Activated CD4-positive, alpha-beta T cell treated with anti-CD3 and anti-CD28 coated beads for 1 hour (primary cell): ENCODE data around the gene PARP1.
"Not testable (repeated sequence)": the region's sequence is repeated elsewhere in the genome, so short reads cannot be mapped to it uniquely, and the experiment has no call there.

Experiments
- DNase-seq: peaks from one replicate; pipeline ENCODE4 v3.0.0-alpha.2; 2020

PARP1 gene

DNA sequence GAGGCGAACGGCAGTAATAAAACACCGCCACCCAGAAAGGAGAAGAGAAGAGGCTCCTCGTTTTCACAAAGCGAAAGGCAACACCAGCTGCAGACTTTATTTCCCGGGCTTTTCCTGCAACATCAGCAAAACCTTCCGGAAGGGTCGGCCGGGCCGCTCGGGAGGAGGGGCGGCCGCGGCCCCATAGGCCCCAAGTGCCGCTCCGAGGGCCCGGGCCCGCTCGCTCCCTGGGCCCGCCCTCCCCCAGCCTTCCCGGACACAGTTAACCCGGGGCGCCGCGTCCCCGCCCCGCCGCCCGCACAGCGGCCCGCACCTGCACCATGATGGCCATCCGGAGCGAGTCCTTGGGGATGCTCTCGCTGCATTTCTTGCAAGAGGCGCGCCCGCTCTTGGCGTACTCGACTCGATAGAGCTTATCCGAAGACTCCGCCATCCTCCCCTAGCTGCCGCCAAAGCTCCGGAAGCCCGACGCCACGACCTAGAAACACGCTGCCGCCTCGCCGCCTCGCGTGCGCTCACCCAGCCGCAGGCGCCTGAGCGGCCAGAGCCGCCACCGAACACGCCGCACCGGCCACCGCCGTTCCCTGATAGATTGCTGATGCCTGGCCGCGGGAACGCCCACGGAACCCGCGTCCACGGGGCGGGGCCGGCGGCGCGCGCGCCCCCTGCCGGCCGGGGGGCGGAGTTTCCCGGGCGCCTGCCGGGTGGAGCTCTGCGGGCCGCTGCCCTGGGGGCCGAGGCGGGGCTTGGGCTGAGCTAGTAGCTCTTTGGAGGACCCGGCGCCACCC is at the start of gene PARP1:
TSS of gene PARP1 (minus strand) at position 597 of the 788 bp plus-strand sequence. CDS start at position 433, 164 bp downstream.
- peak; percentile 80 for DNase-seq

DNA sequence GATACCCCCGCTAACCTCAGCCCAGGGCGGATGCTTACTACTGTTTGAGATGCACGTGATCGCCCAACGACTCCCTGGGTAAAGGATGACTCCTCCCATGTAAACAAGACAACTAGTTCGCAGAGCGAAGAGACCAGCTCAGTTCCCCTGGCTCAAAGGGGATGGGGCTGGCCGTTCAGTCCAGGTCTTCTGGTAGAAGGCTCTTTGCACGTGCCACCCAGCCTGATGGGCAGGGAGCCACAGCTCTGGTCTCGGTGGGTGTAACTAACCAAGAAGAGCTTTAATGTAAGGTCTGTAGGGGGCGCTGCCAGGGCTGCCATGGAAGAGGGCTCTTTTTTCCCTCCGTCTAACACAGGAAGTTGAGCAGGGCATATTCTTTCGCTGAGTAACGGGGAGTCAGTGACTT is 49.4 kb upstream of the PARP1 start:
- DNase-seq: no peak

DNA sequence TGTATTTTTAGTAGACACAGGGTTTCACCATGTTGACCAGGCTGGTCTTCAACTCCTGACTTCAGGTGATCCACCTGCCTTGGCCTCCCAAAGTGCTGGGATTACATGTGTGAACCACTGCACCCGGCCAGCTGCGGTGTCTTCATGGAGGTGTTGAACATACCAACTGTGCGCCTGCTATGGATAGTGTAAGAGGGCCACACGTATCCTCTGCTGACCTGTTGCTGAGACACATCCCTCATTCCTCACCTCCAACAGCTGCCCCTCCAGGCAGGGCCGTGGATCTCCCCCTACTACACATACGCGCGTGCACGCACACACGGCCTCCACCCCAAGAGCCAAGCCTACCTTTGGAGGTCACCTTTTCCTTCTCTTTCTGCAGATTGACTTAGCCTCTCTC is 48.0 kb upstream of the PARP1 start:
- no peak for DNase-seq

DNA sequence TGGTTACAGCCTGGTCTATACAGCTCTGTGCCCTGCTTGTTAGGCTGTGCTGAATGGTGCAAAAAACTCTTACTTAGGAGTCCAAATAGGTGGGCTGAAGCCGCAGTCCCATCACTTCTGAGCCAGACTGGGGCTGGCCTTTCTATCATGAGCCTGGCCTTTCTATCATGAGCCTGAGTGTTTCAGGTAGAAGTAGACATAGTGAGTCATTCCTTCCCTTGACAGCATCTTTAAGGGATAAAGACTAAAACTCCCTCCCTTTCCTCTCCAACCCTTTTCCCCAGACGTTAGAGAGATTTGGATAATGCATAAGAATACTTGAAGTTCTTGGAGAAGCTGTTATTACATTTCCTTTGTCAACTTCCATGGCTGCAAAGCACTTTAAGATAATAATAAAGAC is 46.5 kb upstream of the PARP1 start:
- no peak for DNase-seq

DNA sequence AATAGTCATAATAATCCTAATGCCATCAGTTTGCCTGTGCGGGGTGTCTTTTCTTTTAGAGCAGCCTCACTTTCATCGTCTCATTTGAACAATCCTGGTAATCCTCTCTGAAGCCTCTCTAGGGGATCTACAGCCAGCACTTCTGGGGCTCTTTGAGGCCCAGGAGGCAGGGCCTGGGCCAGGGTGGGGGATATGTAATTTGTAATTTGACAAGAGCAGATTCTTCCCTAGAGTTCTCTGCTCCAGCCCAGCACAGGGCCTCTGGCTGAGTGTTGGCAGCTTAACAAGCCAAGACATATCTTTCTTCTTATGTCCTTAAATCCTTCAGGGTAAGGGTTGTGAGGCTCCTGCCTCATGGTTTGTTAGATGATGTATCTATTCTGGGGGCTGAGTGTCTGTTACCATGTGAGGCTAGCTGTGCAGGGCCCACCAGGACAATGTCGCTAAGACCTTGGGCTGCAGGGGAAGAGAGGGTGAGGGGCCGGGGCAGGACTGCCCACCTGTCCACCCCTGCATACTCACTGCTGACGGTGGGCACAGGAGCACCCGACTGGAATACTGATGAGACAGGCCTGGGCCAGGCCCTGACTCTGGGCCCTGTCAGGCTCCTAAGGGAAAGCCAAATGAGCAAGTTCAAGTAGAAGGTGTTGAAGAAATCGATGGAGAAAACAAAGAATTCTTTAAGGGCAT is 45.3 kb upstream of the PARP1 start:
- DNase-seq: no peak

DNA sequence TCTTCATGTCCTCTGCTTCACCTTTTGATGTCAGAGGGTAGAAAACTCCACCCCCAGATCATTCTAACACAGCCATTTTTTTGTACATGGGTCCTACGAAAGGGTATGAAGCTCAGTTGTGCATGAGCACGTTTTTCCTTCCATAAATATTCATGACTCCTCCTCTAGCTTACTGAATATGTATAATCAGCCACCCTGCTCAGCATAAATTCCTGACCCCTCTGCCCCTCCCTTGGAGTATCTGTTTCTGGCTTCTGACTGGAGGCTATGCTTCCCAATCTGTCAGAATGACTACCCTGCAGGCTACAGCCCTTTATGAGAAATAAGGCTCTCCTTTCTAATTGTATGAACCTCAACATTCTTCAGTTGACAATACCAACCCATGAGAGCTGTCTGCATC is 42.8 kb upstream of the PARP1 start:
- no peak for DNase-seq

DNA sequence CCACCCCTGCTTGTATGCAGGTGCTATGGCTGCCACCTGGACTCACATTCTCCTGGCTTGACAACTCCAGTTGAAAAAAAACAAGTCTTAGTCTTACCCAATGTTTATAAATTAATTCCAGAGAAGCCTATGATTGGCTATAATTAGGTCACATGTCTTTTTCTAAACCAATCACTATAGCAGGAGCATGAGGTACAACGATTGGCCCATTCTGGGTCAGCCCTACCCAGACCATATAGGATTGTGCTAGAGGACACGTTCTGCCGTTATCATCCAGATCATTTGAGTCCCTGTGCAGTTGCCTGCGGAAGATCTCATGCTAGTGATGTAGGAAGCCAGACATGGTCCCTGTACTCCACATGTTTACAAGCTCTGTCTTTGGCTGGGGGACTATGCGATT is 41.9 kb upstream of the PARP1 start:
- no peak for DNase-seq

DNA sequence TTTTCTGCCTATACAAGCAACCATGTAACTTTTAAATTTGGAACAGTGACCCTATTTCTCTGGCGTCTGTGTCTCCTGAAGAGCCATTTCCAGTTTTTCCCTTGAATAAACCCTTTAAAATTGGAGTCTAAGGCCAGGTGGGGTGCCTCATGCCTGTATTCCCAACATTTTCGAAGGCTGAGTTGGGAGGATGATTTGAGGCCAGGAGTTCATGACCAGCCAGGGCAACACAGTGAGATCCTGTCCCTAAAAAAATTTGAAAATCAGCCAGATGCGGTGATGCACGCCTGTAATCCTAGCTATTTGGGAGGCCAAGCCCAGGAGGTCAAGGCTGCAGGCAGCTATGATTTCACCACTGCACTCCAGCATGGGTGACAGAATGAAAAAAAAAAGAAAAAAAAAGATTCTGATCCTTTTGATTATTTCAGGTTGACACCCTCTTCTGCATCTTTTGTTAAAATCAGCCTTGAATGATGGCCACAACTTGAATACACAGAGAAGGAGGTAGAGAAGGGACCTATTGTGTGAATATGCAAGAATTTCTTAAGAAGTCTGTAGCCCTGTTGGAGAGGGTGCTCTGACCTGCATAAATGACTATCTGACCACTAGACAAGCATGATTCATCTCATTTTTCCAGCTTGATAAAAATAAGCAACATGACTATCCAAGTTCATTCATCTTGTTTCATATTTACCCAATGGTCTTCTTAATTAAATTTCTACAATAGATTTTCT is 40.2 kb upstream of the PARP1 start:
- DNase-seq: no peak

DNA sequence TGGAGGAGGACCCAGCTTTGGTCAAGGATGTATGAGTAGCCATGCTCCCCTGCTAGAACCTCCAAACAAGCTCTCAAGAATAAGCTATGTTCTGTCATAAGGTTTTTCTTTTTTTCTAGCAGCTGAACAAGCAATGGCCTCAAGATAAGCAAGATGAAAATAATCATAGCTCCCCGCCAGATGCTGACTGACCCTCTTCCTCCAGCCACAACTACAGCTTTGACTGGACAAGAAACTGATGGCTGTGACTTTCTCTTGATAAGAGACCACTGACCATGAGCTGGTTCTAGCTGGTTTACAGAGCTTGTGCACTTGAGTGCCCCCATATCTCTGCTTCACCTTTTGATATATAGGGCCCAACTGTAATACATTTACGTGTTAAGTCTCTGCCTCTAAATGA is 38.2 kb upstream of the PARP1 start:
- DNase-seq: no peak

DNA sequence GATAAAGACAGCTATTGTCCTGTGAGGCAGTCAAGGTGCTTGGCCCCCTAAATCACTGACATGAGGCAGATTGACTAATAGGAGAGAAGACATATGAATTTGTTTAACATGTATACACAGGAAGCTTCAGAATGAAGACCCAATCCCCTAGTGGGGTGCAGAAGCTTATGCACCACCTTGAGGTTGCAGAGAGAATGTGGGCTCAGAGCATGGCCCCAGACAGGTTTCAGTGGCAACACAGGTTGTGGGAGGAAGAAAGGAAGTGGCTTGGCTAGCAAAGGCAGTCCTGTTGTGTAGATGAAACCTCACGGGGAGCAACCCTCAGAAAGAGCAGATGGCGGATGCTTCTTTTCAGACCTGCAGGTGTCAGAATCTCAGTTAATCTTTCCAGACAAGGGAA is 37.0 kb upstream of the PARP1 start:
- peak; percentile 31 for DNase-seq

DNA sequence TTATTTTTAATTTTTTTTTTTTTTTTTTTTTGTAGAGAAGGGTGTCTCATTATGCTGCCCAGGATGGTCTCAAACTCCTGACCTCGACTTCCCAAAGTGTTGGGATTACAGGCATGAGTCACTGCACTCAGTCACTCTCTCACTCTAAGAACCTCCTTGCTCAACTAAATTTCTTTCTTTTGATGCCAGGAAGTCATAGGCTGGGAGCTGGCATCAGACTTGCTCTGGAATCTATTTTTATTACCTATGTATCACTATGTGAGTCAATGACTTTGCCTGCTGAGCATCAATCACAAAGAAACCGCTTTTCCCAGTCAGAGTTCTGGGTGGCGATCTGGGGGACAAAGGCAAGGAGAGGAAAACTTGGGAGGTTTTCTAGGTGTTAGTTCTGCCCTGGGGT is 35.5 kb upstream of the PARP1 start:
- no peak for DNase-seq

DNA sequence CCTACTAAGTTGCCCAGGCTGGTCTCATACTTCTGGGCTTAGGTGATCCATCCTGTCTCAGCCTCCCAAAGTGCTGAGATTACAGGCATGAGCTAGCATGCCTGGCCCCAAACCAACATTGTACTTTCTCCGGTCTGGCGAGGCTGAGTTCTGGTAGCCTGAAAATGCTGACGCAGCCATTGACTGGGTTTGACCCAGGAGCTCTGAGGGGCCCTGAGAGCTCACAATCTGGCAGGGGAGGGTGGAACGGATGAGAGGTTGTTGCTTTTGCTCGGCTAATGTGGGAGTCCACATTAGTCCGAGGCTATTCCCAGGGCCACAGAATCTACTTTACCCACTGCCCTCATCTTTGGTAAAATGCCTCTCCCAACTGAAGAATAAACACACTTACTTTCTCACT is 35.1 kb upstream of the PARP1 start:
- no peak for DNase-seq

DNA sequence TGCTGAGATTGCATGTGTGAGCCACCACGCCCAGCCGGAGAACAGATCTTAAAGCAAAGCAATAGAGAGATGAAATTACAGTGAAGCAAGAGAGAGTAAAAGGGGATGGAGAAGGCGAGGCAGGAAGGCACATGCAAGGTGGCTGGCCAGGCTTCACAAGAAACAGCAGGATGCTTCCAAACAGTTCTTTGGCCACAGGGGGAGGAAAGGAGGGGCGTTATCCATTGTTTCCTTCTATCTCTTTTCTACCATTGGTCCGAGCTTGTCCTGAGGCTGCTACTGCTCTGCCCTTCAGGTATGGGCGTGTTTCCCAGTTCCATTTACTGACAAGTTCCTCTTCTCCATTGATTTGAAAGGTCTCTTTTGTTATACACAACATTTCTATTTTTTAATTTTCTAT is 33.7 kb upstream of the PARP1 start:
- DNase-seq: no peak

DNA sequence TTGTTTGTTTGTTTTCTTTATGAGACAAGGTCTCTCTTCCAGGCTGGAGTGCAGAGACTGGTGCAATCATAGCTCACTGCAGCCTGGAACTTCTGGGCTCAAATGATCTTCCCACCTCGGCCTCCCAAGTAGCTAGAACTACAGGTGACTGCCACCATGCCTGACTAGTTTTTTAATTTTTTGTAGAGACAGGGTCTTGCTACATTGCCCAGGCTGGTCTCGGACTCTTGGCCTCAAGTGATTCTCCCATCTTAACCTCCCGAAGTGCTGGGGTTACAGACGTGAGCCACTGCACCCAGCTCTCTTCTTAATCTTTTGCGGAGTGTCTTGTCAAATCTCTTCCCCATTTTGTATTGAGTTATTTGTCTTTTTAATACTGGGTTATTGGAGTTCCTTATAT is 32.6 kb upstream of the PARP1 start:
- DNase-seq: no peak

DNA sequence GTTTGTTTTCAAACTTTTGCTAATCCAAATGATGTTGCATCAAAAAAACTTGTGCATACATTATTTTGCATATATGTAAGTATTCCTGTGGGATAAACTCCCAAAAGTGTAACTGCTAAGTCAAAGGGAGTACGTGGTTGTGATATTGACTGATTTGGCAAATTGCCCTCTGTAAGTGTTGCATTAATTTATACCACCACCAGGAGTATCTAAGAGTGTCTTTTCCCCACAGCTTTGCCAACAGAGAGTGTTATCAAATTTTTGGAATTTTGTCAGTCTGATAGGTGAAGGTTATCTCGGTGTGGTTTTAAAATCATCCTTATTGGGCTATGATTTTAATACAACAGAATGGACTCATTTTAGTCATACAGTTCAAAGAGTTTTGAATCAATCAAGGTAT is 30.1 kb upstream of the PARP1 start:
- no peak for DNase-seq

DNA sequence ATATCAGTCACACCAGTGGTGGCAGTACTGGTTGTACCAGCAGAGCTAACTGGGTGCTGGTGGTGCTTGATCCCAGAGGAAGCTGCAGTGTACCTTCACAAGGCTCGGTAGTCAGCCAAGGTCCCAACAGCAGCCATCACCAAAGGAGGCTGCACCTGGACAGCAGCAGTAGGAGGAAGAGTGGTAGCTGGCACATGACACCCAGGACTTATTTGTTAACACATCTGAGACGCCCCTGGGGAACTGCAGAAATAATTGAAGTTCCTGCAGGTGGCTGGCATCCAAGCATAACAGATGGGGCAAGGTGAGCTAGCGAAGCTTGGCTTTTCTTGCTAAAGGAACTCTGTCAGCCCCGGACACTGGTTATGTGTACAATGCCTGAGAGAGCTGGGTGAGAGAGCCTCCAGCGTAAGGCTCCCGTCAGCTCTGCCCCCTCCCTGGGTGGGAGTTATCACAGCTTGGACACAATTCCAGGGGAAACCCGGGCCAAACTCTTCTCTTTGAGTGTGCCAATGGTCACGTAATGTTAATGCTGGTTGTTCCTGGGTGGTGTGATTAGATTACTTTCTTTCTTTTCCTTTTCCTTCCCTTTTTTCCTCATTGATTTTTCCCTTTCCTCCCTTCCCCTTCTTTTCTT is 29.1 kb upstream of the PARP1 start:
- no peak for DNase-seq

DNA sequence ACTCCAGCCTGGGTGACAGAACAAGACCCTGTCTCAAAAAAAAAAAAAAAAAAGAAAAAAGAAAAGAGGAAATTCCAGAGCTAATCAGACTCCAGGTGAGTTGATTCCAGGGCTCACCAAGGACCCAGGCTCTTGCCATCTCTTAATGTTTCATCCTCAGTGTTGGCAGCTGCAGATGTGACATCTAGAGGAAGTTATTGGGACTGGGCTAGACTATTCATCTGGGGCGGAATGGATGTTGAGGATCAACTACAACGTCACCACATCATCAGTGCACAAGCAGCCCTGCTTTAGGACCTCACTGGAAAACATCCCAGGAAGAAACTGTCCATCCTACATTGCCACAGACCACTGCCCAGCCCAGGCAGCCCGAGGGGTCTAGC is 28.6 kb upstream of the PARP1 start:
- no peak for DNase-seq

DNA sequence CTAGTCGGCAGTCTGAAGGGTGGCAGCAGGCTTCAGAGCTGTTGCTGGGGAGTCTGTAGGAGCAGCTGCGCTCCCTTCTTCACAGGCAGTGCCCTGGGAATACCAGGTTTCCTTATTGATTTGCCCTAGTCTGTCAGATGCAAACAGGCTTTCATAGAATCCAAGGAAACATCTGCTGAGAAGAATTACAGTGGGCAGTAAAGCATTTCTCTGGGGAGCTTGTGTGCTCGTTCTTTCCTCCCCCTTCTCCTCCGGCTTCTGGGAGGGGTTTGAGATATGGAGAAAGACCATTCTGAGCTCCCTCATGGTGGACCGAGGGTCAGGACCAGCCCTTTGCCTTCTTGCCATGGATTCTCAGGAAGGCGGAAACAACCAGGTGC is 25.4 kb upstream of the PARP1 start:
- DNase-seq: no peak

DNA sequence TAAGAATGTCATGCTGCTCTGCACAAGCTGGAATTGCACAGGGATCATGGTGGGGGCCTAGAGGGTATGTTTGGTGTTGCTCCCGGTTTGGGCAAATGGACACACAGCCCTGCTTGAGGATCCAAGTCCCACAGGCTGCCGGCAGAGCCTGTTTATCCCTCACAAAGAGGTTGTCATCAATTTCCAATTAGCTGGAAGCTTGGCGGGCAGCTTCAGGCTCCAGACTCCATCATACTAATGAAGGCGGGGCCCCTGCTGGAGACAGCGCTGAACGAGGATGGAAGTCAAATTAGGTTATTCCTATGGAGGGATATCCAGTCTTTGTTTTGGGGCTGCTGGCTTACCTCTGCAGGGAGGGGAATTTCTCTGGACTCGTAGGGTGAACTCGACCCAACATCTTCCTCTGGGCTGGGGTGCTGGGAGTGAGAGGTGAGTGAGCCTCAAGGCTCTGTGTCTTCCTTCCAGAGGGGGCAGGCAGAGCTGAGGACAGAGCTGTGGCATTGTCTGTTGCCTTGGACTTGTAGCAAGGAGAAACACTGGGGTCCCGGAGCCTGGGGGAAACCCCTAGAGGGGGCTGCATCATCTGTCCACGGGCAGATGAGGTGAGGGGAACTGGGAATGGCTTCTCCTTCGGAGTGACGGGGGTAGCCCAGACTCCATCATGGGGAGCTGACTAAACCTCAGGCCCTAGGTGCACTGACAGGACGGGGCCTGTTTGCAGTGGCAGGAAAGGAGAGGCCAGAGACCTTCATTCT is 24.9 kb upstream of the PARP1 start:
- DNase-seq: no peak

DNA sequence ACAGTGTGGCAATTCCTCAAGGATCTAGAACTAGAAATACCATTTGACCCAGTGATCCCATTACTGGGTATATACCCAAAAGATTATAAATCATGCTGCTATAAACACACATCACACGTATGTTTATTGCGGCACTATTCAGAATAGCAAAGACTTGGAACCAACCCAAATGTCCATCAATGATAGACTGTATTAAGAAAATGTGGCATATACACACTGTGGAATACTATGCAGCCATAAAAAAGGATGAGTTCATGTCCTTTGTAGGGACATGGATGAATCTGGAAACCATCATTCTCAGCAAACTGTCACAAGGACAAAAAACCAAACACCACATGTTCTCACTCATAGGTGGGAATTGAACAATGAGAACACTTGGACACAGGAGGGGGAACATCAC is 24.0 kb upstream of the PARP1 start:
- not testable (repeated sequence) for DNase-seq

DNA sequence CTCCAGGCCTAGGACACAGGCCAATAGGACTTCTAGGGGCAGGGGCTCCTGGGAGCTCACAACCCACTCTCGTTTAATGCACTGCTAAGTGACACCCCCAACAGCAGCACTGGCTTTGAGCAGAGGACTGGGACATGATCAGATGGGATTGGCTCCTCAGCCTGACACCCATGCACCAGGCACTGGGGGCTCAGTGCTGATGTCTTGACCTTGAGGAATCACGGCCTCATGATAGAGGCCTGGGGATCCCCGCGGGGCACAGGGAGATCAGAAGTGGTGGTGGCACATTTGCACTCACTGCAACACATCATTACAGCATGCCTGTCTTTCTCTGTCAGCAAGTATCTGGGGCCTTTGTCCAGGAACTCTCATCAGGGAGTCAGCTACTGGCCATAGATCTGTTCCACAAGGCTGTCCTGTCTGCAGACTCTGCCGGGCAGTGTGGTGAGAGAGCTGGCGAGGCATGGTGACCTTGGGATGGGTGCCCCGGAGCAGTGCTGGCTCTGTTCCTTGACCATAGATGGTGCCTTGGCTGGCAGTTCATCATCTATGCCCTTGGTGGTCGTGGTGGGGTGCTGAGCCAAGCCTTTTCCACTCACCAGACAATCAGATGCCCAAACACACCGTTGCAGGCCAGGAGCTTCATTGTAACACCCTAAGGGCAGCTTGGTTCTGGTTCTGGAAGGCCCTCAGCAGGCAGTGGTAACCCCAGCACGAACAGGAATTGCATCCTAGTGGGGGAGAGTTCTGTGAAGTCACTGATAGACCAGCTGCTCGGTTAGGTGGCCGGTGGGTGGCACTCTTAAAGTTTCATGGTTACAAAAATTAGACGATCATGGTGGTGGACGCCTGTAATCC is 22.2 kb upstream of the PARP1 start:
- no peak for DNase-seq
